Left forelimb (tissue), 1 donor: ENCODE data around the gene TECTA.
"Not testable (repeated sequence)": the region's sequence is repeated elsewhere in the genome, so short reads cannot be mapped to it uniquely, and the experiment has no call there.

Experiments
- DNase-seq: peaks from one replicate; pipeline ENCODE4 v3.0.0-alpha.2; 2018; ENCODE audit warnings: low spot score

TECTA gene

DNA sequence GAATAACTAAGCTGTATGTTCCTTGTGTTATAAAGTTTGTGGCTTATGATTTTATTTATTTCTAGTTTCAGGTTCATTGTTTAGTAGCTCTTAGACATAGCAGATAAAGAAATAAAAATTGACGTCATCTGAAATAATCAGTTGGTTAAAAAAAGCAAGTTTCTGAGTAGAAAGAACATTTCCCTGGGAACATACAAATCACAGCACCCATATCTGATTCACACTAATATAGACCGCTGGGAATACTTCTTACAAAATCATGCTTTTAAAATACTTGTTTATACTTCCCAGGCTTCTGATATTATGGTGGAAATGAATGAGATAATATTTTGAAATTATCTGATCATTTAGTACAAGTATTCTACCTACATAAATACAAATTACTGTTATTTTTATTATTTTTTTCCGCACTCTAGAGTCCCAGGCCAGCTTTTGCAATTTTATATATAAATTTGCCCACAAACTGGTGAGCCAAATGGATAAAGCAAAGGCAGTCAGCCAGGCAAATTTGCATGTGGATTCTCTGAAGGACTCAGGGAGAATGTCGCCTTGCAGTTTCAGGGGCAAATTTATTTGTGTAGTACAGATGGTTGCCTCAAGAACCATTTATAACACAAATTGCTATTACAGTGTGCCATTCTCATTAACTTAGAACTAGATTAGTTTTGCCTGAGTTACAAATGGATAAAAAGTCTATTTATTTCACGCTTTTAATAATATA is 128.6 kb downstream of the TECTA start:
- DNase-seq: no peak

GRCh38 chr11:121231576-121232278 is 130.7 kb downstream of the TECTA start:
- no peak for DNase-seq

GRCh38 chr11:121235057-121235456 is 134.0 kb downstream of the TECTA start:
- no peak for DNase-seq

DNA sequence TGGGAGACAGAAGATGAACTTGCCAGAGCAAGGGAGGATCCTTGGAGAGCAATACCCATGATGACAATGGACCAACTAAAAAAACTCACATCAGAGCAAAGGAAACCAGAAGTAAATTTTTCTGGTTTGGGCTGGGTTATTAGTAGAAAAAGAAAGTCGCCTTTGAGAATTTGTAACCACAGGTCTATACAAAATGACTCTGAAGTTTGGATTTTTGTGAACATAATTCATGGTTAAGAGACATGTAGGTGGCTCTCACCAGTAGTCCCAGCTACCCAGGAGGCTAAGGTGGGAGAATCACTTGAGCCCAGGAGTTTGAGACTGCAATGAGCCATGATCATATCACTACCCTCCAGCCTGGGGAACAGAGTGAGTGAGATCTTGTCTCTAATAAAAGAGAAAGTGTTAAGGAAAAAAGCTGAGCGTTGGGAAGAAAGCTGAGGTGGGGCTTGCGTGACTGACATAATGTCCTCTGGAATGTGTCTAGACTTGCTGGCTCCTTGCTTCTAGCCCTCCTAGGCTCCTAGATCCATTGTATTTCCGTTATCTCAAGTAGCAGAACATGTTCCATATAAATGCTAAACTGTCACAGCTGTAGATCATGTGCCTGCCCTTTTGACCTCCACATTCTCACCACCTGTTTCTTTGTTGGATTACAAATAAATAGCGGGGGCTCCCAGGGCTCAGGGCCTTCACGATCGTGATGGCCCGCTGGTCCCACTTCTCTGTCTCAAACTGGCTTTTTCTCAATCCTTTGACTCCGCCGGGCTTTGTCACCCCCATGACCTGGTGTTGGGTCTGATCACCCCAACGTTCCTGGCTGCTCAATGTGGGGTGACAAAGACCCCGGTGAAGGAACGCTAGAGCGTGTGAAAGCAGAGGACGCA is 135.3 kb downstream of the TECTA start:
- DNase-seq: no peak

DNA sequence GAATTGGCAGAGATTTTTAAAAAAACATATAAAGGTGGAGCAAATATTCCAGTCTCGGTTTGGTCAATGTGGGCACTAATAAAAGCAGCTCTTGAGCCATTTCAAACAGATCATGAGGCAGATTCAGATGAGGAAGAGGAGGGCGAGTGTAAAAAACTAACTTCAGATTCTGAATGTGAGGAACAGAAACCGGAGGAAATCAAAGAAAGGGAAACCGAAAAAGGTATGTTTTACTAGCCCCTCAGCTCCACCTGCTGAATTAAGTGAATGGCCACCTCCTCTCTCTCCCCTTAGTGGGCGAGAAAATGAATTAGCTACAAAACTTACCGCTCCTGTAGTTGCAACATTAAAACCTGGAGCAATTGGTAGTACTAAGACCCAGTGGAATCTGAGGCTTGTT is 136.2 kb downstream of the TECTA start:
- DNase-seq: not testable (repeated sequence)

DNA sequence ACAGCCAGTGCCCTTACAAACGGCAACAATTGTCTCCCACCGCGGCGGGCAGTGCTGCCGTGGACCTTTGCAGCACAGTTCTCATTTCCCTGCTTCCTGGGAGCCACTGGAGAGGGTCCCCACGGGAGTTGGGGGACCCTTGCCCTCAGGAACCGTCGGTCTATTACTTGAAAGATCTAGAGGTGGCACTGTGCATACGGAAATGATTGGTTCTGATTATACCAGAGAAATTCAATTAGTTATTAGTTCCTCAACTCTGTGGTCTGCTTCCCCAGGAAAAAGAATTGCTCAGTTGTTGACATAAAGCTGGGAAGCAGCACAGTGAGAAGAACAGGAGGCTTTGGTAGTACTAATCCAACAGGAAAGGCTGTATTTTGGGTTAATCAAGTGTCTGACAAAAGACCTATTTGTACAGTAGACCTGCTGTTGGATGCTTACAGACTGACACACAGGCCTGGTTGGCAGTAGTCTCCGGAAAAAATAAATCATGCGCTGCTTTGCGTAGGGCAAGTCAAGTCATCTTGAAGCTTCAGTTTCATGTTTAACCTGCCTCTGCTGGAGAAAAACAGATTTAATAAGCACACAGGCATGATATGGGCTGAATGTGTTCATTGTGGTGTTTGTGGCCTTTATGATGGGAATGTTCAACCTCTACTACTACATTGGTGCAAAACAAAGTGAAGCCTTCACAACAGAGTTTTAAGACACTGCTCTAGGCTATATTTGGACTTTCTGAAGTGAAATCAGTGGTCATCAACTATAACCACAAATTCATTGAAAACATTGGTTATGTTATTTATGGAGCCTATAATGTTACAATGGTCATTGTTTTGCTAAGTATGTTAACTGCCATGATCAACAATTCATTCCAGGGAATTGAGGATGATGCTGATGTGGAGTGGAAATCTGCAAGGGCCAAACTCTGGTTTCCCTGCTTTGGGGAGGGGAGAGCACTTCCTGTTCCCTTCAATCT is 136.9 kb downstream of the TECTA start:
- no peak for DNase-seq

DNA sequence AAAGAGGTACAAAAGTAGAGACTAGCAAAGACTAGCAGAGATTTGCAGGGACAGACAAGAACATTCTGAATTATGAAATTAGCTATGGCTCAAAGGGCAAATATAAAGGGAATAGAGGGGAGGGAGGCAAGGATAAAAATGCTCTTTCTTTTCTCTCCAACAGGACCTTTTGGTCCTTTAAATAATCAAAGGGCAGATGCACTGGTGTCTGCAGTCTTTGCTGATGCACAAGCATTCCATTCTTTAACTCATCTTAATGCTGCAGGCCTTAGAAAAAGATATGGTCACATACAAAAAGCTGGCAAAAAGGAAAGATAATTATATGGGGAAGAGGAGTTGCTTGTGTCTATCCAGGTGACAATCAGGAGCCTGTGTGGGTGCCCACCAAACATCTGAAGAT is 137.9 kb downstream of the TECTA start:
- DNase-seq: no peak

GRCh38 chr11:121240001-121240400 is 139.0 kb downstream of the TECTA start:
- not testable (repeated sequence) for DNase-seq

GRCh38 chr11:121240650-121241303 is 139.7 kb downstream of the TECTA start:
- DNase-seq: no peak
